ENCODE results near the gene KCNQ2.

The KCNQ2 gene

GRCh38 chr20:63397946-63398450 is 74.5 kb downstream of the KCNQ2 start:
- TF ChIP-seq GATA2 (IDR thresholded peaks at IDR 0.05; ENCODE audit: low read depth, low read length) = no peak
- no peak for TF ChIP-seq GATA3 (IDR thresholded peaks at IDR 0.05; ENCODE audit: low read depth, low read length)

GRCh38 chr20:63397155-63397843 is 75.2 kb downstream of the KCNQ2 start:
- no peak for TF ChIP-seq GATA2 (IDR thresholded peaks at IDR 0.05; ENCODE audit: low read depth, low read length)
- TF ChIP-seq GATA3 (IDR thresholded peaks at IDR 0.05; ENCODE audit: low read depth, low read length) = no peak

- TF ChIP-seq GATA3 (IDR thresholded peaks at IDR 0.05; ENCODE audit: low read depth, low read length) (no peak), GATA2 (IDR thresholded peaks at IDR 0.05; ENCODE audit: low read depth, low read length) (no peak)
Observed at GRCh38 chr20:63396300-63396699, 76.2 kb downstream of the KCNQ2 start.

DNA sequence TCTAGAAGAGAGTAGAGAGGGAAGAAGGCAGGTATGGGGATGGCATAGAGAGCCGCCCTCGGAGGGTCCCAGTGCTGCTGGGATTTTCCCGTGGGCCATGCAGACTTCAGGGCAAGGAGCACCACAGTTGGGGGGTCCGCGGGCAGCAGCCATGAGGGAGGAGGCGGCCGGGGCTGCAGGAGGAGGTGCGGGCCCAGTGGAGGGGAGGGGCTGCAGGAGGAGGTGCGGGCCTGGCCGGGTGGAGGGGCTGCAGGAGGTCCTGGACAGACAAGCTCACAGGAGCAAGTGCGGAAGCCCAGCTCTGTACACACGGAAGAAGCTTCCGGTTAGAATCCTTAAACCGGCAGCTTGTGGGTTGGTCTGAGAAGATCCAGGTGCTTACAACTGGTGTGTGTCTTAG is 76.7 kb downstream of the KCNQ2 start:
- TF ChIP-seq GATA2 (IDR thresholded peaks at IDR 0.05; ENCODE audit: low read depth, low read length) (no peak), GATA3 (IDR thresholded peaks at IDR 0.05; ENCODE audit: low read depth, low read length) (no peak)

- TF ChIP-seq GATA2 (IDR thresholded peaks at IDR 0.05; ENCODE audit: low read depth, low read length) (no peak), GATA3 (IDR thresholded peaks at IDR 0.05; ENCODE audit: low read depth, low read length) (no peak)
Observed at GRCh38 chr20:63394920-63395455, 77.5 kb downstream of the KCNQ2 start.

DNA sequence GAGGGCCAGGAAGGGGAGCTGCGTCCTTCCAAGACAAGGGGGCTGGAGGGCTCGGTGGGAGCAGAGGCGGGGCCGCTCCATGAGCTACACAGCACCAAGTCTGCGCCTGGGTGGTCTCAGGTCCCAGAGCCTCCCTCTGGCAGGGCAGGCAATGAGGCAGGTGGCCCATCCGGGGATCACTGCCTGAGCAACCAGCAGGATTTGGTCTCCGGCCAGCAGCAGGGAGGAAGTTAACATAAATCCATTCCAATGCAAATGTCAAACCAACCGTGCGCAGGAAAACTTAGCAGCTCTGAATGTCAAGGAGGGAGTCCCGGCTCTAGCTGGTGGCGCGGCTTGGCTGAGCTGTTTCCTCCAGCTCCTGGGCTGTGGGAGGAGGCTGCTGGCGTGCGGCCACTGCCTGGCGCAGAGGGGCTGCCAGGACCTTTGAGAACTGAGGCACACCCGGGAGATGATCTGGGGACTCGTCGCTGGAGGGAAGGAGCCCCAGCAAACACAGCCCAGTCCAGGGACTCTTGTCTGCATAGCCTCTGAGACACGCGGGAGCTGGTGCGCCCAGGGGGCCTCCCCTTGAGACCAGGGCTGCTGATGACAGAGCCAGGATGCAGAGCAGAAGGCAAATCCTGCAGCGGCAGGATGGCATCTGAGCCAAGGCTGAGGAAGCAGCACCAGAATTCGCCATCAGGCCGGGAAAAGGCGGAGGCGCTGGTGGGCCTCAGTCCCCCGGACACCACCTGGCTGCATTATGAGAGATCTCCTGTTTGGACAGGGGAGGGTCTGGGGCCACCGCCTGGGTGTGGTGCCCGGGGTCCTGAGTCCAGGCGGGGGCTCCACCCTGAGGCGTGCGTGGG is 78.2 kb downstream of the KCNQ2 start:
- TF ChIP-seq GATA3 (IDR thresholded peaks at IDR 0.05; ENCODE audit: low read depth, low read length) (no peak), GATA2 (IDR thresholded peaks at IDR 0.05; ENCODE audit: low read depth, low read length) (no peak)

GRCh38 chr20:63393566-63393965 is 78.9 kb downstream of the KCNQ2 start:
- TF ChIP-seq GATA2 (IDR thresholded peaks at IDR 0.05; ENCODE audit: low read depth, low read length) = no peak
- TF ChIP-seq GATA3 (IDR thresholded peaks at IDR 0.05; ENCODE audit: low read depth, low read length) = no peak

GRCh38 chr20:63392465-63393365 is 79.7 kb downstream of the KCNQ2 start:
- TF ChIP-seq GATA3 (IDR thresholded peaks at IDR 0.05; ENCODE audit: low read depth, low read length) (no peak), GATA2 (IDR thresholded peaks at IDR 0.05; ENCODE audit: low read depth, low read length) (no peak)

DNA sequence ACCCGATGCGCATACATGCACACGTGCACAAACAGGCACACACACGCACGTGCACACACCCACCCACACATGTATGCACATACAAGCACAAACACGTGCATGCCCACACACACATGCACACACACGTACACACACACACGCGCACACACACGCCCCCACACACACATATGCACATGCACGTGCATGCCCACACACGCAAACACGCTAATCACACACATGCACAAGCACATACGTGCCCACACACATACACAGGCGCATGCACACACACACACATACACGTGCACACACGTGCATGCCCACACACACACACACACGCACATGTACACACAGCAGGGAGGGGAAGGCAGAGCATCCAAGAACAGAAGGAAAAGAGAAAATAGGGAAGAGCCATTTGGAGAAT is 84.5 kb downstream of the KCNQ2 start:
- TF ChIP-seq GATA2 (IDR thresholded peaks at IDR 0.05; ENCODE audit: low read depth, low read length) = no peak
- TF ChIP-seq GATA3 (IDR thresholded peaks at IDR 0.05; ENCODE audit: low read depth, low read length) = no peak

GRCh38 chr20:63387393-63387792 is 85.1 kb downstream of the KCNQ2 start:
- TF ChIP-seq GATA3 (IDR thresholded peaks at IDR 0.05; ENCODE audit: low read depth, low read length) (no peak), GATA2 (IDR thresholded peaks at IDR 0.05; ENCODE audit: low read depth, low read length) (no peak)

GRCh38 chr20:63386491-63386890 is 86.0 kb downstream of the KCNQ2 start:
- TF ChIP-seq GATA3 (IDR thresholded peaks at IDR 0.05; ENCODE audit: low read depth, low read length) (no peak), GATA2 (IDR thresholded peaks at IDR 0.05; ENCODE audit: low read depth, low read length) (no peak)

DNA sequence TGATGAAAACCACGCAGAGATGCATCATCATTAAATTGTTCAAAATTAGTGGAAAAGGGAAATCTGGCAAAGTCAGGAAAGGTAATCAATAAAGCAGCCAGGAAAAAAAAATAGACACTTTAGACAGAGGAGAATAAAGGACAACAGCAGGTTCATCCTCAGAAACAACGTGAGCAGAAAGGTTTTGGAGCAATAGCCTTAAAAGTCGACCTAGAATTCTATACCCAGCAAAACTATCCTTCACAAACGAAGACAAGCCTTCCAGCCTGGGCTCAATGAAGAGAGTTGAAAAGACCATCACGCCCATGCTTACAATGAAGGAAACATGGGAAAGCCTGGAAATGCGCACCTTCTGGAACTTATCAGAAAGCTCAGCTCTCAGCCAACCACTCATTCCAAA is 86.6 kb downstream of the KCNQ2 start:
- TF ChIP-seq GATA2 (IDR thresholded peaks at IDR 0.05; ENCODE audit: low read depth, low read length) (no peak), GATA3 (IDR thresholded peaks at IDR 0.05; ENCODE audit: low read depth, low read length) (no peak)

- TF ChIP-seq GATA3 (IDR thresholded peaks at IDR 0.05; ENCODE audit: low read depth, low read length) (no peak), GATA2 (IDR thresholded peaks at IDR 0.05; ENCODE audit: low read depth, low read length) (no peak)
Observed at GRCh38 chr20:63384336-63384735, 88.1 kb downstream of the KCNQ2 start.

GRCh38 chr20:63383556-63383955 is 88.9 kb downstream of the KCNQ2 start:
- TF ChIP-seq GATA2 (IDR thresholded peaks at IDR 0.05; ENCODE audit: low read depth, low read length) (no peak), GATA3 (IDR thresholded peaks at IDR 0.05; ENCODE audit: low read depth, low read length) (no peak)
